Sciatic nerve (tissue), 2 donors: Measurements from ENCODE around the gene GAL. TPM values are rescaled to one million over a fixed set of nuclear protein-coding genes. Genes with fewer than 3 reads are reported as not detected.

Experiments
- ATAC-seq: fragments of 200-7000 bp; cut with Tn5 transposase; one replicate; pipeline ENCODE4 v1.9.1; 2020; ENCODE audit warnings: mild to moderate bottlenecking, moderate library complexity
- DNase-seq: peaks from one replicate; pipeline ENCODE4 v3.0.0-alpha.2; 2020; ENCODE audit warnings: low spot score
- intact Hi-C: fragments of 100-400 bp; cut with DNase I; formaldehyde crosslinking; loops from one replicate; pipeline ENCODE4 v1.14.2; 2022
- total RNA-seq: library from RNA; stranded (reverse); fragmentation: NEBNext Ultra II Directional; extraction: Animal tissue kit (Norgen Biotek cat#: 25700); gene quantifications from one replicate; pipeline ENCODE4 v1.2.1, GENCODE V29; 2021
- donor health status: DM: no; HTN: no; CAD: no.
- donor health status: DM: no; HTN: no; CAD: no.

GAL gene
- total RNA-seq, 1 donor from 2014 or later = not detected

- DNase-seq (no peak), ATAC-seq (no peak)
- intact Hi-C loops = no loop called here
Measured at GRCh38 chr11:68693484-68693882, 9.1 kb downstream of the GAL start.

GRCh38 chr11:68694431-68695297 is 10.3 kb downstream of the GAL start:
- DNase-seq (no peak), ATAC-seq (no peak)
- intact Hi-C loops = no loop called here

- no peak for DNase-seq
- intact Hi-C loops = no loop called here
- ATAC-seq = no peak
Measured at GRCh38 chr11:68695531-68695930, 11.2 kb downstream of the GAL start.

- intact Hi-C loops = no loop called here
- no peak for DNase-seq
- no peak for ATAC-seq
Measured at GRCh38 chr11:68698993-68699392, 14.6 kb downstream of the GAL start.

GRCh38 chr11:68704887-68705286 is 20.5 kb downstream of the GAL start:
- DNase-seq = no peak
- intact Hi-C loops = no loop called here
- peak; percentile 64 for ATAC-seq

GRCh38 chr11:68707527-68707926 is 23.2 kb downstream of the GAL start:
- intact Hi-C loops = no loop called here

GRCh38 chr11:68709062-68709461 is 24.7 kb downstream of the GAL start:
- DNase-seq = no peak
- intact Hi-C loops = no loop called here
- no peak for ATAC-seq

More at GRCh38 chr11:68707527-68707926, 23.2 kb downstream of the GAL start:
- no peak for DNase-seq
- ATAC-seq = no peak

GRCh38 chr11:68710409-68710808 is 26.1 kb downstream of the GAL start:
- ATAC-seq (no peak), DNase-seq (no peak)
- intact Hi-C loops = no loop called here

- DNase-seq (no peak), ATAC-seq (no peak)
- intact Hi-C loops = no loop called here
Measured at GRCh38 chr11:68711114-68711513, 26.8 kb downstream of the GAL start.

GRCh38 chr11:68714060-68714856 is 29.9 kb downstream of the GAL start:
- intact Hi-C loops = no loop called here
- no peak for ATAC-seq

GRCh38 chr11:68715456-68716122 is 31.2 kb downstream of the GAL start:
- no peak for DNase-seq
- no peak for ATAC-seq
- intact Hi-C loops = no loop called here

More at GRCh38 chr11:68714060-68714856, 29.9 kb downstream of the GAL start:
- DNase-seq = no peak

GRCh38 chr11:68721075-68721474 is 36.7 kb downstream of the GAL start:
- no peak for DNase-seq
- no peak for ATAC-seq
- intact Hi-C loops = no loop called here

- no peak for ATAC-seq
- intact Hi-C loops = no loop called here
- no peak for DNase-seq
Measured at GRCh38 chr11:68722143-68722542, 37.8 kb downstream of the GAL start.

GRCh38 chr11:68724293-68724692 is 39.9 kb downstream of the GAL start:
- intact Hi-C loops = no loop called here
- no peak for DNase-seq
- ATAC-seq = no peak

GRCh38 chr11:68727783-68728182 is 43.4 kb downstream of the GAL start:
- peak; percentile 74 for ATAC-seq
- intact Hi-C loops = no loop called here

GRCh38 chr11:68734111-68734510 is 49.8 kb downstream of the GAL start:
- intact Hi-C loops = no loop called here
- ATAC-seq (no peak), DNase-seq (no peak)

More at GRCh38 chr11:68727783-68728182, 43.4 kb downstream of the GAL start:
- no peak for DNase-seq

GRCh38 chr11:68735125-68735524 is 50.8 kb downstream of the GAL start:
- DNase-seq (no peak), ATAC-seq (no peak)
- intact Hi-C loops = no loop called here

GRCh38 chr11:68735646-68736045 is 51.3 kb downstream of the GAL start:
- intact Hi-C loops = no loop called here
- ATAC-seq = no peak
- DNase-seq = no peak
